Natural killer cell (primary cell): ENCODE results near the gene HIBADH. TPM values are rescaled to one million over a fixed set of nuclear protein-coding genes. Genes with fewer than 3 reads are reported as not detected.

Experiments
- ATAC-seq, 3 donors: fragments of 150-1000 bp in 2 of 3; fragments of 200-7000 bp in 1 of 3; cut with Tn5 transposase; 1 replicate in 1 of 3; 2 replicates in 2 of 3; pipeline ENCODE4 v1.10.0; 2021; ENCODE audit warnings: mild to moderate bottlenecking in 2 of 3, moderate library complexity in 2 of 3
- DNase-seq, 2 donors: peaks; one replicate each; pipeline versions ENCODE4 v3.0.0 to v3.0.0-alpha.2; 2013 to 2021; ENCODE audit warnings: mixed read lengths in 1 of 2
- H3K27ac ChIP-seq: one replicate; pipeline ENCODE4 v1.5.1; 2013; ENCODE audit warnings: mild to moderate bottlenecking, low read length
- H3K27me3 ChIP-seq: one replicate; pipeline ENCODE4 v1.6.1; 2013; ENCODE audit warnings: low read length; ENCODE audit not compliant: control insufficient read depth, insufficient read depth
- H3K36me3 ChIP-seq: one replicate; pipeline ENCODE4 v1.6.1; 2013; ENCODE audit warnings: low read length; ENCODE audit not compliant: control insufficient read depth, insufficient read depth
- H3K4me1 ChIP-seq: one replicate; pipeline ENCODE4 v1.6.1; 2013; ENCODE audit warnings: low read length; ENCODE audit not compliant: control insufficient read depth, insufficient read depth
- H3K4me3 ChIP-seq: one replicate; pipeline ENCODE4 v1.5.1; 2013; ENCODE audit warnings: low read length
- H3K9me3 ChIP-seq: one replicate; pipeline ENCODE4 v1.6.1; 2013; ENCODE audit warnings: low read length; ENCODE audit not compliant: control insufficient read depth, insufficient read depth
- H3K27ac Mint-ChIP-seq, 2 donors: one replicate each; pipeline ENCODE4 v1.8.0; 2022; ENCODE audit warnings: mild to moderate bottlenecking in 2 of 2, mixed read lengths in 2 of 2, moderate library complexity in 1 of 2
- H3K27me3 Mint-ChIP-seq, 2 donors: one replicate each; pipeline ENCODE4 v1.8.0; 2022; ENCODE audit warnings: low read depth in 2 of 2, mixed read lengths in 2 of 2
- H3K36me3 Mint-ChIP-seq: one replicate; pipeline ENCODE4 v1.8.0; 2022; ENCODE audit warnings: mixed read lengths
- H3K4me1 Mint-ChIP-seq, 2 donors: one replicate each; pipeline ENCODE4 v1.8.0; 2022; ENCODE audit warnings: mixed read lengths in 2 of 2
- H3K4me3 Mint-ChIP-seq: one replicate; pipeline ENCODE4 v1.8.0; 2022; ENCODE audit warnings: mild to moderate bottlenecking, moderate library complexity, mixed read lengths
- H3K9me3 Mint-ChIP-seq, 2 donors: one replicate each; pipeline ENCODE4 v1.8.0; 2022; ENCODE audit warnings: mixed read lengths in 2 of 2
- WGBS: methylation state at CpG from one replicate; pipeline ENCODE4 v1.1.7; 2013; ENCODE audit warnings: missing lambda C conversion rate; ENCODE audit not compliant: insufficient coverage; 5-methylcytosine and 5-hydroxymethylcytosine counted together
- intact Hi-C: fragments of 100-400 bp; cut with micrococcal nuclease; formaldehyde crosslinking; loops from one replicate; pipeline ENCODE4 v1.14.2; 2022
- total RNA-seq, 4 donors: library from RNA; stranded (reverse); fragments of 120-200 nt in 1 of 4; gene quantifications; one replicate each; pipeline versions ENCODE4 v1.2.3 to v1.2.4, GENCODE V29; 2013 to 2022
- TF ChIP-seq, protein P1 (sequence below): fragments of 200-600 bp; IDR thresholded peaks from one replicate; pipeline ENCODE4 v1.8.0; 2022; ENCODE audit warnings: antibody characterized with exemption

The HIBADH gene
- total RNA-seq, 3 donors from 2014 or later (not counting 1 experiment from before 2014, with no cell fraction given): 8.0 to 9.9 (median 8.1) TPM

DNA sequence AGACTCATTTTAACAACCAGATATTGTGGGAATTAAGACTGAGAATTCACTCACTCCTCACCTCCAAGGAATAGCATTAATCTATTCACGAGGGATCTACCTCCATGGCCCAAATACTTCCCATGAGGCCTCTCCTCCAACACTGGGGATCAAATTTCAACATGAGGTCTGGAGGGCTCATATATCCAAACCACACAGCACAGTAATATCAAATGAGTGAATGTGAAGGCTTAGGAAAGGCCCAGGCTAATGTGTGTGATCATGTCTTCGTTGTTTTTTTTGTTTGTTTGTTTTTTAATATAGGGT lies 46.5 kb downstream of the HIBADH start:
- Histone ChIP-seq H3K9me3 (peaks cover 12% of the 10 kb centered on the region), H3K27ac (no peak overlapping the region), H3K27me3 (no peaks in the 10 kb centered on the region), H3K36me3 (no peaks in the 10 kb centered on the region), H3K4me1 (no peaks in the 10 kb centered on the region), H3K4me3 (no peak overlapping the region)
- Mint-ChIP-seq H3K27ac (no peak overlapping the region), H3K4me1 (no peaks in the 10 kb centered on the region), H3K9me3 (peaks cover 4 to 16% of the 10 kb centered on the region in 2 donors), H3K4me3 (no peak overlapping the region), H3K36me3 (peaks cover 30% of the 10 kb centered on the region), H3K27me3 (no peaks in the 10 kb centered on the region)
- intact Hi-C loops: no loop called here
- DNase-seq: no peak
- ATAC-seq: no peak
- TF ChIP-seq, protein P1, sequence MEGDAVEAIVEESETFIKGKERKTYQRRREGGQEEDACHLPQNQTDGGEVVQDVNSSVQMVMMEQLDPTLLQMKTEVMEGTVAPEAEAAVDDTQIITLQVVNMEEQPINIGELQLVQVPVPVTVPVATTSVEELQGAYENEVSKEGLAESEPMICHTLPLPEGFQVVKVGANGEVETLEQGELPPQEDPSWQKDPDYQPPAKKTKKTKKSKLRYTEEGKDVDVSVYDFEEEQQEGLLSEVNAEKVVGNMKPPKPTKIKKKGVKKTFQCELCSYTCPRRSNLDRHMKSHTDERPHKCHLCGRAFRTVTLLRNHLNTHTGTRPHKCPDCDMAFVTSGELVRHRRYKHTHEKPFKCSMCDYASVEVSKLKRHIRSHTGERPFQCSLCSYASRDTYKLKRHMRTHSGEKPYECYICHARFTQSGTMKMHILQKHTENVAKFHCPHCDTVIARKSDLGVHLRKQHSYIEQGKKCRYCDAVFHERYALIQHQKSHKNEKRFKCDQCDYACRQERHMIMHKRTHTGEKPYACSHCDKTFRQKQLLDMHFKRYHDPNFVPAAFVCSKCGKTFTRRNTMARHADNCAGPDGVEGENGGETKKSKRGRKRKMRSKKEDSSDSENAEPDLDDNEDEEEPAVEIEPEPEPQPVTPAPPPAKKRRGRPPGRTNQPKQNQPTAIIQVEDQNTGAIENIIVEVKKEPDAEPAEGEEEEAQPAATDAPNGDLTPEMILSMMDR: no peak
- WGBS: 92% methylated on average over 1 of the region's 2 CpGs

DNA sequence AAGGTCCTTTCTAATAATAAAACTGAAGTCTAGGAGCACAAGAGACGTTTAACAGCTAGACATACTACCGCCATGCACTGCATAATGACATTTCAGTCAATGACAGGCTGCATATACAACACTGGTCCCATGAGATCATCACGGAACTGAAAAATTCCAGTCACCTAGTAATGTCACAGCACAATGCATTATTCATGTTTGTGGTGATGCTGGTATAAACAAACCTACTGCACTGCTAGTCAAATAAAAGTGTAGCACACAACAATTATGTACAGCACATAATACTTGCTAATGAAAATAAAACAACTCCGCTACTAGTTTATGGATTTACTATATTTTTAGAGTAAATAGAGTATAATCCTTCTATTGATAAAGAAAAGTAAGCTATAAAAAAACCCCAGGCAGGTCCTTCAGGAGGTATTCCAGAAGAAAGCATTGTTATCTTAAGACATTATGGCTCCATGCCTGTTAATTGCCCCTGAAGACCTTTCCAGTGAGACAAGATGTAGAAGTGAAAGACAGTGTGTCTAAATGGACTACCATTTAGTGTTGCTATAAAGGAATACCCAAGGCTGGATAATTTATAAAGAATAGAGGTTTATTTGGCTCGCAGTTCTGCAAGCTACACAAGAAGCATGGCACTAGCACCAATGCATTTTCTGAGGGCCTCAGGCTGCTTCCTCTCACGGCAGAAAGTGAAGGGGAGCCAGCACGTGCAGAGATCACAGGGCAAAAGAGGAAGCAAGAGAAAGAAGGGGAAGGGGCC lies 47.1 kb downstream of the HIBADH start:
- H3K4me3 Mint-ChIP-seq: no peak overlapping the region
- peaks cover 12% of the 10 kb centered on the region for H3K9me3 ChIP-seq
- no peak overlapping the region for H3K27ac ChIP-seq
- H3K9me3 Mint-ChIP-seq: peaks cover 2 to 12% of the 10 kb centered on the region in 2 donors
- 87% methylated on average over 6 of the region's 7 CpGs for WGBS
- no peaks in the 10 kb centered on the region for H3K4me1 Mint-ChIP-seq
- H3K27me3 Mint-ChIP-seq: no peaks in the 10 kb centered on the region
- H3K27ac Mint-ChIP-seq: no peak overlapping the region
- intact Hi-C loops: no loop called here
- TF ChIP-seq, protein P1: no peak
- no peaks in the 10 kb centered on the region for H3K4me1 ChIP-seq
- no peaks in the 10 kb centered on the region for H3K27me3 ChIP-seq
- no peaks in the 10 kb centered on the region for H3K36me3 ChIP-seq
- ATAC-seq: no peak
- DNase-seq: no peak
- H3K4me3 ChIP-seq: no peak overlapping the region
- peaks cover 24% of the 10 kb centered on the region for H3K36me3 Mint-ChIP-seq

DNA sequence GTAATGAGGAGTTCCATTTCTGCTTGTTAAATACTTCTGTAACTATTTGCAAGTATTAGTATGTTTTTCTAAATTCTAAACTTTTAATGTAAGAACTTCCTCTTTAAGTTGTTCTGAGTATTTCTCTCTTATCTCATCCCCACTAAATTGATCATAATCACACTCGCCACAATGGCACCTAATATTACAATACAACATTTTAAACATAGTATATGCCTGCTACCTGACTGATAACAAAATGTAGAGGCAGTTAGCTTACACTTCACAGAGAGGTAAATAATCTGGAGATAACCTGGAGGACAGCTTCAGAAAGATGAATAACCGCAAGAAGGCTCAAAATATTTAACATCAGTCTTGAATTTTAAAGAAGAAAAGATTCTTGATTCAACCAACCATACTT lies 48.6 kb downstream of the HIBADH start:
- no peak overlapping the region for H3K27ac Mint-ChIP-seq
- H3K36me3 Mint-ChIP-seq: peaks cover 9% of the 10 kb centered on the region
- H3K4me3 Mint-ChIP-seq: no peak overlapping the region
- H3K4me3 ChIP-seq: no peak overlapping the region
- no peak overlapping the region for H3K27ac ChIP-seq
- no peaks in the 10 kb centered on the region for H3K36me3 ChIP-seq
- TF ChIP-seq, protein P1: no peak
- intact Hi-C loops: no loop called here
- H3K9me3 Mint-ChIP-seq: peaks cover 0 to 4% of the 10 kb centered on the region in 2 donors
- H3K27me3 Mint-ChIP-seq: no peaks in the 10 kb centered on the region
- H3K9me3 ChIP-seq: peaks cover 5% of the 10 kb centered on the region
- WGBS: 100% methylated on average over 1 of the region's 2 CpGs
- H3K4me1 Mint-ChIP-seq: peaks cover 0 to 4% of the 10 kb centered on the region in 2 donors
- H3K27me3 ChIP-seq: no peaks in the 10 kb centered on the region
- no peaks in the 10 kb centered on the region for H3K4me1 ChIP-seq
- no peak for ATAC-seq
- no peak for DNase-seq

DNA sequence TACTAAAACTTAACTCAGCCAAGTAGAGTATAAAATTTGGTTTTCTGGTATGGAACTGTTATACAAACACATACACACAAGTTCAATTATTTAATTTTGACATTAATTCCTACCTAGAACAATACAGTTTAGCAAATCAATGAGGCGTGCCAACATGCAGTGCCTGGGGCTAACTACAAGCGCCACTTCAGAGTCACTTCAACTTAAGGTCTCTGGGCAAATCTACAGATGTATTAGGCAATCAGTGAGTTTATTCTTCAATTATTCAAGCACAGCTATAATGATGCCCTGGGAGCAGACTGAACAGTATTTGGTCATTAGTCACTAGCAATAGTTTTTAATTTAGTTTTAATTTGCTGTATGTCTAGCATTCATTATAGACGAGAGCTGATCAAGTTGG lies 51.6 kb downstream of the HIBADH start:
- intact Hi-C loops: no loop called here
- no peak overlapping the region for H3K27ac Mint-ChIP-seq
- 96% methylated on average over 3 of the region's 3 CpGs for WGBS

More for the DNA sequence above, 51.6 kb downstream of the HIBADH start:
- ATAC-seq: no peak
- Histone ChIP-seq H3K4me3 (no peak overlapping the region), H3K9me3 (no peaks in the 10 kb centered on the region), H3K27me3 (no peaks in the 10 kb centered on the region), H3K36me3 (no peaks in the 10 kb centered on the region), H3K4me1 (no peaks in the 10 kb centered on the region), H3K27ac (no peak overlapping the region)
- DNase-seq: no peak
- Mint-ChIP-seq H3K9me3 (no peaks in the 10 kb centered on the region), H3K4me1 (peaks cover 0 to 4% of the 10 kb centered on the region in 2 donors), H3K36me3 (peaks cover 5% of the 10 kb centered on the region), H3K27me3 (no peaks in the 10 kb centered on the region), H3K4me3 (no peak overlapping the region)
- TF ChIP-seq, protein P1: no peak
